ENCODE measurements around the gene NR5A1.

The NR5A1 gene

DNA sequence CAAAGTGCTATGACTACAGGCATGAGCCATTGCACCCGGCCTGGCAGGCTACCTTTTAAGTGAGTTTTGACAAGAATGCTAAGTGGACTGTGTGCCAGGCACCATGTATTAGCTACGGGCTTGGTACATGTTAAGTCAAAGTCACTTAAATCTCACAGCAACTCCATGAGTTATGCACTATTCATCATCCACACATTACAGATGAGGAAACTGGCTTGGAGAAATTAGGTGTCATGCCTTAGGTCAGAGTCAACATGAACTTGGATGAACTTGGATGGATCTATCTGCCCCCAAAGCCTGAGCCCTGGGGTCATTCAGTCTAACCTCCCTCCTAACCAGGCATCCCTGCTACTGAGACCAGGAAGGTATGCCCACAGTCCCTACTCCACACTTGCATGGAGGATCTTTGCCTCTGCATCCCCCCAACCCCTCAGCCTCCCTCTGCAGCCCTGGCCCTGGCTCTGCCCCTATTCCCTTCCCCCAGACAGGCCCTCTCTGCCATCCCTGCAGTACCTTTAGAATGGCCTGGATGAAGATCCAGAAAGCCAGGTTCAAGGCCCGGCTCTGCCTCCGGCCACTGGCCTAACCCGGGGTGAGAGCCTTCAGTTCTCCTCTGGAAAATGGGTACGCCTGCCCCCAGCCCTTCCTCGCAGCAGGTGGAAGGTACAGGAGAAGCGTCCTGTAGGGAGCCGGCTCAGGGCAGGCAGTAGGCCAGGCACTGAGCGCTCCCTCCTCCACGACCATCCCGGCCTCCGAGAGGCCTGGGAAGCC is 57.6 kb downstream of the NR5A1 start:
- no peaks in the 10 kb centered on the region for H3K9me3 ChIP-seq (ENCODE audit: control insufficient read depth, low read length)
- 87% methylated on average over 12 of the region's 13 CpGs for WGBS
- H3K23ac ChIP-seq (ENCODE audit: low read length in 2 of 2): no peak overlapping the region
- H3K36me3 ChIP-seq (ENCODE audit: control insufficient read depth in 1 of 2, insufficient read depth in 2 of 2, low read depth in 1 of 2, low read length in 2 of 2): peaks cover 0 to 2% of the 10 kb centered on the region in 2 experiments
- no peak overlapping the region for H3K27ac ChIP-seq (ENCODE audit: low read length, poor library complexity, severe bottlenecking)
- H2BK5ac ChIP-seq (ENCODE audit: low read depth, low read length, poor library complexity, severe bottlenecking): no peak overlapping the region
- no peak overlapping the region for H3K4me2 ChIP-seq (ENCODE audit: low read length, poor library complexity, severe bottlenecking)
- H3K79me1 ChIP-seq (replicated peaks; ENCODE audit: low read length, poor library complexity, severe bottlenecking): no peaks in the 10 kb centered on the region
- no peak overlapping the region for H3K4ac ChIP-seq (ENCODE audit: low read depth in 1 of 2, low read length in 2 of 2)
- no peak overlapping the region for H4K8ac ChIP-seq (ENCODE audit: low read length)
- no peak overlapping the region for H3K9ac ChIP-seq (ENCODE audit: low read length)
- H3K27me3 ChIP-seq (ENCODE audit: control insufficient read depth in 1 of 2, insufficient read depth in 1 of 2, low read length in 2 of 2): peaks cover 52 to 57% of the 10 kb centered on the region in 2 experiments
- no peak overlapping the region for H2AK5ac ChIP-seq (ENCODE audit: low read length, severe bottlenecking)
- no peak overlapping the region for H3K14ac ChIP-seq (ENCODE audit: low read length in 2 of 2)
- no peak overlapping the region for H3K18ac ChIP-seq (ENCODE audit: low read depth in 1 of 2, low read length in 2 of 2)
- no peak overlapping the region for H3K4me3 ChIP-seq (ENCODE audit: insufficient read depth in 1 of 2, low read depth in 1 of 2, low read length in 2 of 2)
- peaks cover 16% of the 10 kb centered on the region for H3K4me1 ChIP-seq (ENCODE audit: control insufficient read depth, insufficient read depth, low read depth, low read length)
- H4K91ac ChIP-seq (ENCODE audit: low read length): no peak overlapping the region
- no peak overlapping the region for H2BK15ac ChIP-seq (ENCODE audit: low read depth, poor library complexity, severe bottlenecking)
- H2AFZ ChIP-seq (ENCODE audit: low read depth, low read length): no peak overlapping the region
- no peak overlapping the region for H2BK12ac ChIP-seq (ENCODE audit: low read length in 2 of 2)
- H2BK120ac ChIP-seq (ENCODE audit: low read depth, low read length): no peak overlapping the region
- DNase-seq: no peak

DNA sequence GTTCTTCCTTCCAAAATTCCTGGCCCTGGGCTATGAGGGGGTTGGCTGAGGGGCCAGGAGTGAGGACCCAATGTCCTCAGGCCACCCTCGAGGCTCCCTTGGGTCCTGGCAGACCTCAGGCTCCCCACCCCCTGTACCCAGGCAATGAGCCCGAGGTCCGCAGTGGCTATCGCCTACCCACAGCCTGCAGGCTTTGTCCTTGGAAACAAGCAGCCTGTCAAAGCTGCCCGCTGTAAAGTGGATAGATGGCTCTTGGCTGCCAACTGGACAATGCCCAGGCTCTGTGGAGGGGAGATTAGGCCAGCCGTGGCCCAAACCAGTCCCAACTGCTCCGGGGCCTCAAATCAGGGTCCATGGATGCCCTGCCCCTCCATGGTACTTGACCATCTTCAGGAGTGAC is 59.2 kb downstream of the NR5A1 start:
- H3K79me1 ChIP-seq (replicated peaks; ENCODE audit: low read length, poor library complexity, severe bottlenecking): no peaks in the 10 kb centered on the region
- H3K36me3 ChIP-seq (ENCODE audit: control insufficient read depth in 1 of 2, insufficient read depth in 2 of 2, low read depth in 1 of 2, low read length in 2 of 2): peaks cover 0 to 2% of the 10 kb centered on the region in 2 experiments
- no peak overlapping the region for H4K91ac ChIP-seq (ENCODE audit: low read length)

DNA sequence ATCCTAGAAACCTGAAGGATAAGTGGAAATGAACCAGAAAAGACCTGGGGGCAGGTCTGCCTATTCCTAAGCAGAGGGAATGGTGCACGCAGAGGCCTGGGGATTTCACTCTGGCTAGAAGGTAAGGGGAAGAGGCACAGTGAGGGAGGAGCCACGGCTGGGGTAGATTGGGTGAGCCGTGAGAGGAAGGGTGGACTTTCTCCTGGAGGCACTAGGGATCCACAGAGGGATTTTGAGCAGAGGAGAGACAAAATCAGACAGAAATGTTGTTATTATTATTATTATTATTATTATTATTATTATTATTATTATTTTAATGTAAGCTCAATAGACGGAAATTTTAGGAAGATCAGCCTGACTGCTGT is 59.9 kb downstream of the NR5A1 start:
- H3K9me3 ChIP-seq (ENCODE audit: control insufficient read depth, low read length): peaks cover 2% of the 10 kb centered on the region
- H3K4ac ChIP-seq (ENCODE audit: low read depth in 1 of 2, low read length in 2 of 2): no peak overlapping the region
- H3K4me2 ChIP-seq (ENCODE audit: low read length, poor library complexity, severe bottlenecking): no peak overlapping the region
- no peak overlapping the region for H2BK12ac ChIP-seq (ENCODE audit: low read length in 2 of 2)
- no peaks in the 10 kb centered on the region for H3K79me1 ChIP-seq (replicated peaks; ENCODE audit: low read length, poor library complexity, severe bottlenecking)
- no peak overlapping the region for H2BK120ac ChIP-seq (ENCODE audit: low read depth, low read length)
- peaks cover 35 to 38% of the 10 kb centered on the region in 2 experiments for H3K27me3 ChIP-seq (ENCODE audit: control insufficient read depth in 1 of 2, insufficient read depth in 1 of 2, low read length in 2 of 2)
- H3K36me3 ChIP-seq (ENCODE audit: control insufficient read depth in 1 of 2, insufficient read depth in 2 of 2, low read depth in 1 of 2, low read length in 2 of 2): peaks cover 0 to 2% of the 10 kb centered on the region in 2 experiments
- H2AFZ ChIP-seq (ENCODE audit: low read depth, low read length): no peak overlapping the region
- H3K23ac ChIP-seq (ENCODE audit: low read length in 2 of 2): no peak overlapping the region
- no peak overlapping the region for H2BK15ac ChIP-seq (ENCODE audit: low read depth, poor library complexity, severe bottlenecking)
- no peak overlapping the region for H4K8ac ChIP-seq (ENCODE audit: low read length)
- peaks cover 7% of the 10 kb centered on the region for H3K4me1 ChIP-seq (ENCODE audit: control insufficient read depth, insufficient read depth, low read depth, low read length)
- H2AK5ac ChIP-seq (ENCODE audit: low read length, severe bottlenecking): no peak overlapping the region
- no peak overlapping the region for H3K4me3 ChIP-seq (ENCODE audit: insufficient read depth in 1 of 2, low read depth in 1 of 2, low read length in 2 of 2)
- WGBS: 63% methylated on average over 2 of the region's 4 CpGs
- no peak overlapping the region for H3K27ac ChIP-seq (ENCODE audit: low read length, poor library complexity, severe bottlenecking)
- H2BK5ac ChIP-seq (ENCODE audit: low read depth, low read length, poor library complexity, severe bottlenecking): no peak overlapping the region
- no peak overlapping the region for H3K14ac ChIP-seq (ENCODE audit: low read length in 2 of 2)
- H3K18ac ChIP-seq (ENCODE audit: low read depth in 1 of 2, low read length in 2 of 2): no peak overlapping the region
- H4K91ac ChIP-seq (ENCODE audit: low read length): no peak overlapping the region
- no peak for DNase-seq
- no peak overlapping the region for H3K9ac ChIP-seq (ENCODE audit: low read length)

More for the DNA sequence above, 59.2 kb downstream of the NR5A1 start:
- WGBS: 97% methylated on average over 7 of the region's 7 CpGs
- Histone ChIP-seq H2AFZ (ENCODE audit: low read depth, low read length) (no peak overlapping the region), H3K4me3 (ENCODE audit: insufficient read depth in 1 of 2, low read depth in 1 of 2, low read length in 2 of 2) (no peak overlapping the region), H2BK120ac (ENCODE audit: low read depth, low read length) (no peak overlapping the region), H3K9me3 (ENCODE audit: control insufficient read depth, low read length) (no peaks in the 10 kb centered on the region), H2AK5ac (ENCODE audit: low read length, severe bottlenecking) (no peak overlapping the region), H3K23ac (ENCODE audit: low read length in 2 of 2) (no peak overlapping the region), H2BK12ac (ENCODE audit: low read length in 2 of 2) (no peak overlapping the region), H2BK5ac (ENCODE audit: low read depth, low read length, poor library complexity, severe bottlenecking) (no peak overlapping the region), H4K8ac (ENCODE audit: low read length) (no peak overlapping the region), H3K4me1 (ENCODE audit: control insufficient read depth, insufficient read depth, low read depth, low read length) (peaks cover 10% of the 10 kb centered on the region), H3K27me3 (ENCODE audit: control insufficient read depth in 1 of 2, insufficient read depth in 1 of 2, low read length in 2 of 2) (peaks cover 42 to 43% of the 10 kb centered on the region in 2 experiments), H3K4ac (ENCODE audit: low read depth in 1 of 2, low read length in 2 of 2) (no peak overlapping the region), H3K14ac (ENCODE audit: low read length in 2 of 2) (no peak overlapping the region), H3K9ac (ENCODE audit: low read length) (no peak overlapping the region), H2BK15ac (ENCODE audit: low read depth, poor library complexity, severe bottlenecking) (no peak overlapping the region), H3K18ac (ENCODE audit: low read depth in 1 of 2, low read length in 2 of 2) (no peak overlapping the region), H3K4me2 (ENCODE audit: low read length, poor library complexity, severe bottlenecking) (no peak overlapping the region), H3K27ac (ENCODE audit: low read length, poor library complexity, severe bottlenecking) (no peak overlapping the region)
- no peak for DNase-seq

DNA sequence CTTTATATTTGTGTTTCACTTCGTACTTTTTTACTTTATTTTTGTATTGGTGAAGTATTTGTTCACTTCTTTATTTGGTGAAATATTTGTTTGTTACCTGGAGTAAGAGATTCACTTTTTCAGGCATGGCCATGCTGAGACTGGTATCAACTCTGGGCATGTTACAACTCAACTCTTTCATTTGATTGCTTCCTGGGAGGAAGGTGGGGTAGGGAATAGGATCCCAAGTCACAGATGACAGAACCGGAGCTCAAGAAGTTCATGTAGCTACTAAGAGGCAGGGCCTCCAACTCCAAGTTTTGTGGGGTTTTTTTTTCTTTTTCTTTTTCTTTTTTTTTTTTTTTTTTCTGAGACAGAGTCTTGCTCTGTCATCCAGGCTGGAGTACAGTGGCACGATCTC is 63.0 kb downstream of the NR5A1 start:
- H4K8ac ChIP-seq (ENCODE audit: low read length): no peak overlapping the region
- H3K4me2 ChIP-seq (ENCODE audit: low read length, poor library complexity, severe bottlenecking): no peak overlapping the region
- 90% methylated on average over 2 of the region's 3 CpGs for WGBS
- H2BK15ac ChIP-seq (ENCODE audit: low read depth, poor library complexity, severe bottlenecking): no peak overlapping the region
- peaks cover 12% of the 10 kb centered on the region for H3K9me3 ChIP-seq (ENCODE audit: control insufficient read depth, low read length)
- H3K14ac ChIP-seq (ENCODE audit: low read length in 2 of 2): no peak overlapping the region
- H2BK5ac ChIP-seq (ENCODE audit: low read depth, low read length, poor library complexity, severe bottlenecking): no peak overlapping the region
- H2AK5ac ChIP-seq (ENCODE audit: low read length, severe bottlenecking): no peak overlapping the region
- H3K4me1 ChIP-seq (ENCODE audit: control insufficient read depth, insufficient read depth, low read depth, low read length): no peaks in the 10 kb centered on the region
- no peak overlapping the region for H3K18ac ChIP-seq (ENCODE audit: low read depth in 1 of 2, low read length in 2 of 2)
- H2BK12ac ChIP-seq (ENCODE audit: low read length in 2 of 2): no peak overlapping the region
- H3K23ac ChIP-seq (ENCODE audit: low read length in 2 of 2): no peak overlapping the region
- H3K27ac ChIP-seq (ENCODE audit: low read length, poor library complexity, severe bottlenecking): no peak overlapping the region
- H3K79me1 ChIP-seq (replicated peaks; ENCODE audit: low read length, poor library complexity, severe bottlenecking): no peaks in the 10 kb centered on the region
- H2BK120ac ChIP-seq (ENCODE audit: low read depth, low read length): no peak overlapping the region
- no peak overlapping the region for H3K9ac ChIP-seq (ENCODE audit: low read length)
- H2AFZ ChIP-seq (ENCODE audit: low read depth, low read length): no peak overlapping the region
- H3K4me3 ChIP-seq (ENCODE audit: insufficient read depth in 1 of 2, low read depth in 1 of 2, low read length in 2 of 2): no peak overlapping the region
- no peaks in the 10 kb centered on the region for H3K36me3 ChIP-seq (ENCODE audit: control insufficient read depth in 1 of 2, insufficient read depth in 2 of 2, low read depth in 1 of 2, low read length in 2 of 2)
- H3K27me3 ChIP-seq (ENCODE audit: control insufficient read depth in 1 of 2, insufficient read depth in 1 of 2, low read length in 2 of 2): peaks cover 13 to 24% of the 10 kb centered on the region in 2 experiments
- DNase-seq: no peak
- H3K4ac ChIP-seq (ENCODE audit: low read depth in 1 of 2, low read length in 2 of 2): no peak overlapping the region
- no peak overlapping the region for H4K91ac ChIP-seq (ENCODE audit: low read length)

All from mesenchymal stem cell (in vitro differentiated cells and primary cell).